GM19043 (cell line): ENCODE results near the gene PRR36.
"Not testable (repeated sequence)": the region's sequence is repeated elsewhere in the genome, so short reads cannot be mapped to it uniquely, and the experiment has no call there.

Experiments
- ATAC-seq: cut with Tn5 transposase; IDR thresholded peaks from one replicate; pipeline ENCODE4 v1.9.1; 2021; ENCODE audit warnings: low read depth; ENCODE audit not compliant: unreplicated experiment

PRR36 gene

GRCh38 chr19:7900931-7901330 is 26.7 kb upstream of the PRR36 start:
- no peak for ATAC-seq

DNA sequence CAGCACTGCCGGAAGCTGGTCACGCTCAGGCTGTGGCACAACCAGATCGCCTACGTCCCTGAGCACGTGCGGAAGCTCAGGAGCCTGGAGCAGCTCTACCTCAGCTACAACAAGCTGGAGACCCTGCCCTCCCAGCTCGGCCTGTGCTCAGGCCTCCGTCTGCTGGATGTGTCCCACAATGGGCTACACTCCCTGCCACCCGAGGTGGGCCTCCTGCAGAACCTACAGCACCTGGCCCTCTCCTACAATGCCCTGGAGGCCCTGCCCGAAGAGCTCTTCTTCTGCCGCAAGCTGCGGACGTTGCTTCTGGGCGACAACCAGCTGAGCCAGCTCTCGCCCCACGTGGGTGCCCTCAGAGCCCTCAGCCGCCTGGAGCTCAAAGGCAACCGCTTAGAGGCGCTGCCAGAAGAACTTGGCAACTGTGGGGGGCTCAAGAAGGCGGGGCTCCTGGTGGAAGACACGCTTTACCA is 26.2 kb upstream of the PRR36 start:
- no peak for ATAC-seq

DNA sequence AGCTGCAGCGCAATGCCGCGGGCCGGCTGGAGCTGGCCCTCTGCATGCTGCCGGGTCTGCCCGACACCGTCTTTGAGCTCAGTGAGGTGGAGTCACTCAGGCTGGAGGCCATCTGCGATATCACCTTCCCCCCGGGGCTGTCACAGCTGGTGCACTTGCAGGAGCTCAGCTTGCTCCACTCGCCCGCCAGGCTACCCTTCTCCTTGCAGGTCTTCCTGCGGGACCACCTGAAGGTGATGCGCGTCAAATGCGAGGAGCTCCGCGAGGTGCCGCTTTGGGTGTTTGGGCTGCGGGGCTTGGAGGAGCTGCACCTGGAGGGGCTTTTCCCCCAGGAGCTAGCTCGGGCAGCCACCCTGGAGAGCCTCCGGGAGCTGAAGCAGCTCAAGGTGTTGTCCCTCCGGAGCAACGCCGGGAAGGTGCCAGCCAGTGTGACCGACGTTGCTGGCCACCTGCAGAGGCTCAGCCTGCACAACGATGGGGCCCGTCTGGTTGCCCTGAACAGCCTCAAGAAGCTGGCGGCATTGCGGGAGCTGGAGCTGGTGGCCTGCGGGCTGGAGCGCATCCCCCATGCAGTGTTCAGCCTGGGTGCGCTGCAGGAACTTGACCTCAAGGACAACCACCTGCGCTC is 25.7 kb upstream of the PRR36 start:
- ATAC-seq, result no peak

DNA sequence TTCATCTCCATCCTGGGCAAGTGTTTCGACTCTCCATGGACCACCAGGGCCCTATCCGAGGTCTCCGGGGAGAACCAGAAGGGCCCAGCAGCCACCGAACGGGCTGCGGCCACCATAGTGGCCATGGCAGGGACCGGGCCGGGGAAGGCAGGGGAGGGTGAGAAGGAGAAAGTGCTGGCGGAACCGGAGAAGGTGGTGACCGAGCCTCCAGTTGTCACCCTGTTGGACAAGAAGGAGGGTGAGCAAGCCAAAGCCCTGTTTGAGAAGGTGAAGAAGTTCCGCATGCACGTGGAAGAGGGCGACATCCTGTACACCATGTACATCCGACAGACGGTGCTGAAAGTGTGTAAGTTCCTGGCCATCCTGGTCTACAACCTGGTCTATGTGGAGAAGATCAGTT is 24.8 kb upstream of the PRR36 start:
- no peak for ATAC-seq

DNA sequence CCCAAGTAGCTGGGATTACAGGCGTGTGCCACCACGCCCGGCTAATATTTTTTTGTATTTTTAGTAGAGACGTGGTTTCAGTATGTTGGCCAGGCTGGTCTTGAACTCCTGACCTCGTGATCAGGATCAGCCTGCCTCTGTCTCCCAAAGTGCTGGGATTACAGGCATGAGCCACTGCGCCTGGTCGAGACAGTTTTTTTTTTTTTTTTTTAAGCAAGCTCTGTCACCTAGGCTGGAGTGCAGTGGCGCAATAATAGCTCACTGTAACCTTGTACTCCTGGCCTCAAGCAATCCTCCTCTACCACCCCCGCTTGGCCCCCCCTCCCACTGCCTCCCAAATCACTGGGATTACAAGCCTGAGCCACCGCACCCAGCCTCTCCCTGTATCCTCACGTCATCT is 23.1 kb upstream of the PRR36 start:
- ATAC-seq, result no peak

GRCh38 chr19:7895565-7895964 is 21.4 kb upstream of the PRR36 start:
- ATAC-seq, result no peak

DNA sequence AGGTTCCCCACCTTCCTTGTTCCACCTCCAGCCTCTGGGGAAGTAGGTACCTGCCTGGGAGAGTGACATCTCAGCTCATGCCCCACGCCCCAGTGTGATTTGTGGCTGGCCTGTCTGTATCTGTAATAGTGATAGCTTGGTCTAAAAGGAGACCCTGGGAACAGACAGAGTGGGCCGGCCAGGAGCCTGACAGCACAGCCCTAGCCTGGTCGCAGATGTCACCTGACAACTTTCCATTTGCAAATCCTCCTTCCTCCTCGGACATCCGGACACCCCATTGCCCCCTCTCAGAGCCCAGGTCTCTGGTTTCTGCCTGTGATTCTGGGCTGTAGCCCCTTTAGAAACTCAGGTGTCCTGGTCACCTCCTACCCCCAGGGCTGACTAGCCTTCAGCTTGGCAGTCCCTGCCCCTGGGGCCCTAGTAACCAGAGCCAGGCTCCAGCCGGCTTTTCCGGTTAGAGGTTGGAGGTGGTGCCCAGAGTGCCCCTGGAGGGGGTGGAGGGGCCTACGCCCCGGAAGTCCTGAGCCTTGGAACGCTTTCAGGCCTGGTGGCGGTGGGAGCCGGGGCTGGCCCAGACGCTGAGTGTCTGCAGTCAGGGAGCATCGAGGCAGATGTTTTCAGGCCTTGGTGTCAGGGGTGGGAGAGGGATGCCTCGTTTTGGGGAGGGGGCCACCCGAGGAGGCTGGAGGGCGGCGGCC is 20.6 kb upstream of the PRR36 start:
- no peak for ATAC-seq

DNA sequence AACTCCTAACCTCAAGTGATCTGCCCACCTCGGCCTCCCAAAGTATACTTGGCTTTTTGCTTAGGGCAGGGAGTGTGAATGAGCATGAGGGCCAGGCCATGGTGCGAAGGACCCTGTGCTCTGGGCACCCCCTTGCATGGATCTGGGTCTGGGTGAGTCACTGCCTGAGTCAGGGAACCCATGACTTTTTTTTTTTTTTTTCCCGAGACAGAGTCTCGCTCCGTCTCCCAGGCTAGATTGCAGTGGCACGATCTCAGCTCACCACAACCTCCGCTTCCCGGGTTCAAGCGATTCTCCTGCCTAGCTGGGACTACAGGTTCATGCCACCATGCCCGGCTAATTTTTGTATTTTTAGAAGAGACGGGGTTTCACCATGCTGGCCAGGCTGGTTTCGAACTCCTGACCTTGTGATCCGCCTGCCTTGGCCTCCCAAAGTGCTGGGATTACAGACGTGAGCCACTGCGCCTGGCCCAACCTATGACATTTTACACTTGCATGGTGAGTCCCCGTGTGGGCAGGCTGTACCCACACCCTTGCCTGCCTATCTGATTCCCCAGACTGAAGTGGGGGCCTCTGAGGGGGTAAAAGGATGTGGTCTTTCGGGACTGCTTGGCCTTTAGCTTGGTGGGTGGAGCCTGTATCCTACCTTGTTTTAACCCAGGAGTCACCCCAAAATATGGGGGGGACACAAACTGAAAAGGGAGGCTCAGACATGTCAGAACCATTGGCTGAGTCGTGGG is 19.3 kb upstream of the PRR36 start:
- ATAC-seq, result not testable (repeated sequence)

DNA sequence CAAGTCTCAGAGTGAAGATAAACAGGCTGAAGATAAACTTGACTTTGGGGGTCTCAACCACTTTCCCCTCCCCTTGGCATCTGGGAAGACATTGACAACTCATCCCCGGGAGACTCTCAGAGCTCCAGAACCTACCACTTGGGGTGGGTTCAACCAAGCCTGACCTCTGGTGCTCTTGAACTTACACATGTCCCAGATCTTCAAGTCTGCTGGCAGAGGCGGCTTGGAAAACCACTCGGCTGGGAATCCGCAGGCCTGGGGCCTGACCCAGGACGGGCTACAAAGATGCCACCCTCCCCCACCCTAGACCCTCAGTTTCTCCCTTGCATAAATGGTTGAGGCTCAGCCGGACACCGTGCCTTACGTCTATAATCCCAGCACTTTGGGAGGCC is 14.6 kb upstream of the PRR36 start:
- no peak for ATAC-seq

GRCh38 chr19:7888145-7888825 is 14.1 kb upstream of the PRR36 start, which contains the start of gene LRRC8E:
TSS of gene LRRC8E (plus strand) at chr19:7888510. CDS start at chr19:7895604, 7,094 bp downstream.
- no peak for ATAC-seq

DNA sequence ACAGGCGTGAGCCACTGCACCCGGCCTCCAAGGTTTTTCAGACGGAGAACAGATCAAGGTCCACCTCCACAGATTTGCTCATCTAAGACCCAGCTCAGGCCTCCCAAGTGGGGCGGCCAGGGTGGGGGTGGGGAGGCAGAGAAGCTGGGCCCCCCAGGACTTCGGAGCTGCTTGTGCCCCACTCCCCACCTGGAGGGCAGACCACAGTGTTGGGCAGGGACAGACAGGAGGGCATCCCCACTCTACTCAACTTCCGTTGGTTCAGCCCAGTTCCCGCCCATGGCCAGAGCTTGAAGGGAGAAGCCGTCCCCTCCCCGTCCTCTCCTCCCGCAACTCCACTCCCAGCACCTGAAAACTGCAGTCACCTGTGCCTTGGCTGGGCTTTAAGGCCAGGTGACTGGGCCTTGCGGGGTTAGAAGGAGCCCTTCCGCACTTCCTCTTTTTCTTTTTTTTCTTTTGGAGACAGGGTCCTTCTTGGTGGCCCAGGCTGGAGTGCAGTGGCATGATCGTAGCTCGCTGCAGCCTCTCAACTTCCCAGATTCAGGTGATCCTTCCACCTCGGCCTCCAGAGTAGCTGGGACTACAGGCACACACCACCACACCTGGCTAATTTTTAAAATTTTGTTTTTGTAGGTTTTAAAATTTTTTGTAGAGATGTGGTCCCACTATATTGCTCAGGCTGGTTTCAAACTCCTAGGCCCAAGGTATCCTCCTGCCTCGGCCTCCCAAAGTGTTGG is 13.4 kb upstream of the PRR36 start:
- no peak for ATAC-seq

DNA sequence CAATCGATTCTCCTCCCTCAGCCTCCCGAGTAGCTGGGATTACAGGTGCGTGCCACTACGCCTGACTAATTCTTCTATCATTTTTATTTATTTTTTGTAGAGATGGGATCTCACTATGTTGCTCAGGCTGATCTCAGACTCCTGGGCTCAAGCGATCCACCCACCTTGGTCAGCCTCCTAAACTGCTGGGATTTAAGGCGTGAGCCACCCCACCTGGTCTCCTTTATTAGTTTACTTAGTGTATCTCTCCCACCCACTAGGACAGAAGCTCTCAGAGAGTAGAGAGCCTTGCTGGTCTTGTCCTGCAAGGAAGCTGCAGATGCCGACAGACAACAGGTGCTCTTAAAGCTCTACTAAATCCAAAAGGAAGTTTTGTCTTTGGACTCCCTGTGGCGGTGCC is 11.6 kb upstream of the PRR36 start:
- no peak for ATAC-seq

DNA sequence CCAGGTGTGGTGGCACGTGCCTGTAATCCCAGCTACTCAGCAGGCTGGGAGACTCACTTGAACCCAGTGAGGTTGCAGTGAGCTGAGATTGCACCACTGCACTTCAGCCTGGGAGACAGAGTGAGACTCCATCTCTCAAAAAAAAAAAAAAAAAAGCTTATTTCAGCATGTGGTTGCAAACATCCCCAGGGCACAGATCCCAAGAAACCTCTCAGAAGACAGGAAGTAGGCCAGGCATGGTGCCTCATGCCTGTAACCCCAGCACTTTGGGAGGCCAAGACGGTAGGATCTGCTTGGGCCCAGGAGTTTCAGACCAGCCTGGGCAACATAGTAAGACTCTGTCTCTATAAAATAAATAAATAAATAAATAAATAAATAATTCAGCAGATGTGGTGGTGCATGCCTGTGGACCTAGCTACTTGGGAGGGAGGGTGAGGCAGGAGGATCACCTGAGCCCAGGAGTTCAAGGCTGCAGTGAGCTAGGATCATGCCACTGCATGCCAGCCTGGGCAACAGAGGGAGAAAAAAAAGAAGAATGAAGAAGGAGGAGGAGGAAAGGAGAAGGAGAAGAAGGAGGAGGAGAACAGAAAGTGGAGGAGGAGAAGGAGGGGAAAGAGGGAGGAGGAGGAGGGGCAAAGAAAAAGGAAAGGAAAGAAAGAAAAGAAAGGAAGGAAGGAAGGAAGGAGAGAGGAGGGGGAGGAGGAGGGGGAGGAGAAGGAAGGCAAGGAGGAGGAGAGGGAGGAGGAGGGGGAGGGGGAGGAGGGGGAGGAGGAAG is 9.8 kb upstream of the PRR36 start:
- no peak for ATAC-seq

- ATAC-seq, result no peak
These were observed 8.9 kb upstream of the PRR36 start for GRCh38 chr19:7883105-7883504.

DNA sequence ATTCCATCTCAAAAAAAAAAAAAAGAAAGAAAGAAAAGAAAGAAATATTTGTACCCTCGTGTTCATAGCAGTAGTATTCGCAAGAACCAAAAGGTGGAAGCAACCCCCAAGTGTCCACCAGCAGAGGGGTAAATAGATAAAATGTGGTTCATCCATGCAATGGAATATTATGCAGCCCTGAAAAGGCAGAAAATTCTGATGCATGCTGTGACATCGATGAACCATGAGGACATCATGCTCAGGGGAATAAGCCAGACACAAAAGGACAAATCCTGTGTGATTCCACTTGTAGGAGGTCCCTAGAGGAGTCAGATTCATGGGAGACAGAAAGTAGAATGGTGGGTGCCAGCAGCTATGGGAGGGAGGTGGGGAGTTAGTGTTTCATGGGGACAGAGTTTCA is 7.7 kb upstream of the PRR36 start:
- ATAC-seq, result no peak

- no peak for ATAC-seq
These were observed 5.6 kb upstream of the PRR36 start for GRCh38 chr19:7879836-7880235.

DNA sequence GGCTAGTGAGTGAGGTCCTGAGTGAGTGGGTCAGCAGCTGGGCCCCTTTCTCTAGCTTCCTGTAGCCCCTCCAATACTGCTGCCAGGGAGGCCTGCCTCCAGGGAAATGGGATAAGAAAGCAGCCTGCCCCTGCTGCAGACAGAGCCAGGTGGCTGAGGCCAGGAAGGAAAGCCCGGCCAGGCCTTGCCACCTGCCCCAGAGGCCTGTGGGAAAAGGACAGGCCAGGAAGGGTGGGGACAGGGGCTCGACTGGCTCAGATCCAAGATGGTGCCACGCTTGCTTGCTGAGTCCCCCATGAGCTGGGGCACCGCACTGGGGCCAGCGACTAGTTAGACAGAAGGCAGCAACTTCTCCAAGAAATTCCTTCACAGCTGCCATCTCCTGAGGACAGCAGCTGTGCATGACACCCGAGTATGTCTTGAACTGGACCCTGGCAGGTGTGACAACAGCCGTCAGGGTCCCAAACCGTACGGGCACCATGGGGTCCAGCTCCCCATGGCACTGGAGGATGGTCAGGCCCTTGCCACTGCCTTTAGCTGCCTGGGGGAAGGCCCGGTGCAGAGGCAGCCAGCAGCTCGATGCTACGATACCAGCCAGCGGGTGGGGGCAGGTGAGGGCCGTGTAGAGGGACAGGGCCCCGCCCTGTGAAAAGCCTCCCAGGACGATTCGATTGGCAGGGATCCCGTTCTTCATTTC is 5.1 kb upstream of the PRR36 start:
- ATAC-seq, result no peak

GRCh38 chr19:7877249-7877836 is 3.2 kb upstream of the PRR36 start:
- no peak for ATAC-seq

DNA sequence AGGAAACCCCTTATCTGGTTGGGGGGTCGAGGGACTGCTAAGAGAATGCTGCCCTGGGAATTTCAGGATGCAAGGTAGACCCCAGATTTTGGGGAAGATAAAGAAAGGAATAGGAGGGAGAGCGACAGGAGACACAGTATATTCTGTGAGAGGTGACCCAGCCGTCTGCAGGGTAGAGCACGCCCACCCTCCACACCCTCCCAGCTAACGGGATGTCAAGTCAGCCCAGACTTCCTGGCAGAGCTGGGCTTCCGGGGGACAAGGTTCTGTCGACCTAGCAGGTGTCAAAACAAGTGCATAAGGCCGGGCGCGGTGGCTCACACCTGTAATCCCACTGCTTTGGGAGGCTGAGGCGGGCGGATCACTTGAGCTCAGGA is 695 bp upstream of the PRR36 start:
- no peak for ATAC-seq
